Lower leg skin (tissue), 3 donors: ENCODE data around the gene NR4A1.

Source experiments
- POLR2A ChIP-seq, 2 donors: fragments of 450-650 bp; IDR thresholded peaks; one replicate each; pipeline ENCODE4 v1.6.1; 2016 to 2017; ENCODE audit warnings: antibody characterized with exemption in 2 of 2, mild to moderate bottlenecking in 1 of 2, moderate library complexity in 1 of 2
- TF ChIP-seq, protein P1 (sequence below), 3 donors: fragments of 450-650 bp; IDR thresholded peaks; one replicate each; pipeline ENCODE4 v1.5.1; 2016; ENCODE audit warnings: antibody characterized with exemption in 3 of 3, mild to moderate bottlenecking in 3 of 3, moderate library complexity in 2 of 3

- TF ChIP-seq, protein P1, sequence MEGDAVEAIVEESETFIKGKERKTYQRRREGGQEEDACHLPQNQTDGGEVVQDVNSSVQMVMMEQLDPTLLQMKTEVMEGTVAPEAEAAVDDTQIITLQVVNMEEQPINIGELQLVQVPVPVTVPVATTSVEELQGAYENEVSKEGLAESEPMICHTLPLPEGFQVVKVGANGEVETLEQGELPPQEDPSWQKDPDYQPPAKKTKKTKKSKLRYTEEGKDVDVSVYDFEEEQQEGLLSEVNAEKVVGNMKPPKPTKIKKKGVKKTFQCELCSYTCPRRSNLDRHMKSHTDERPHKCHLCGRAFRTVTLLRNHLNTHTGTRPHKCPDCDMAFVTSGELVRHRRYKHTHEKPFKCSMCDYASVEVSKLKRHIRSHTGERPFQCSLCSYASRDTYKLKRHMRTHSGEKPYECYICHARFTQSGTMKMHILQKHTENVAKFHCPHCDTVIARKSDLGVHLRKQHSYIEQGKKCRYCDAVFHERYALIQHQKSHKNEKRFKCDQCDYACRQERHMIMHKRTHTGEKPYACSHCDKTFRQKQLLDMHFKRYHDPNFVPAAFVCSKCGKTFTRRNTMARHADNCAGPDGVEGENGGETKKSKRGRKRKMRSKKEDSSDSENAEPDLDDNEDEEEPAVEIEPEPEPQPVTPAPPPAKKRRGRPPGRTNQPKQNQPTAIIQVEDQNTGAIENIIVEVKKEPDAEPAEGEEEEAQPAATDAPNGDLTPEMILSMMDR (IDR thresholded peaks at IDR 0.05) = no peak
- TF ChIP-seq POLR2A (IDR thresholded peaks at IDR 0.05) = no peak
Observed at GRCh38 chr12:52056801-52057637, 5.8 kb downstream of the NR4A1 start.
